Panc1 (cell line): ENCODE results near the gene PAX5. TPM values are rescaled to one million over a fixed set of nuclear protein-coding genes. Genes with fewer than 3 reads are reported as not detected.

ENCODE experiments used
- microRNA-seq: library from miRNA; unstranded; fragments of <30 nt; microRNA quantifications from one replicate; pipeline ENCODE4 v1.1.0, GENCODE V29; 2020; ENCODE audit not compliant: unreplicated experiment
- total RNA-seq: library from RNA; stranded (reverse); gene quantifications from one replicate; pipeline ENCODE4 v1.2.1, GENCODE V29; 2021; ENCODE audit not compliant: unreplicated experiment

PAX5 gene
- total RNA-seq, 1 experiment from 2014 or later: 0.39 TPM

Small RNAs within 50 kb of the gene (microRNA-seq; reads per million reads assigned to microRNA genes)
- gene MIR4475: not detected
- gene MIR4476: not detected
- gene MIR4540: not detected

Other genes starting within 250 kb of the PAX5 start
- gene ZCCHC7, start 86.3 kb upstream of the PAX5 start, total RNA-seq: 43.7 TPM